Activated CD8-positive, alpha-beta memory T cell treated with anti-CD3 and anti-CD28 coated beads for 36 hours (primary cell): ENCODE data around the gene OAS3. TPM values are rescaled to one million over a fixed set of nuclear protein-coding genes. Genes with fewer than 3 reads are reported as not detected.
"Not testable (repeated sequence)": the region's sequence is repeated elsewhere in the genome, so short reads cannot be mapped to it uniquely, and the experiment has no call there.

Experiments
- CTCF ChIA-PET: fragments of 350-600 bp; sonication (Branson Sonifier 250); formaldehyde crosslinking; loops from one replicate; lab custom pipeline; 2021; ENCODE audit warnings: antibody characterized with exemption; lab: Charles Lee
- POLR2A ChIA-PET: fragments of 350-600 bp; sonication (Branson Sonifier 250); formaldehyde crosslinking; loops from one replicate; lab custom pipeline; 2021; ENCODE audit warnings: antibody characterized with exemption; lab: Charles Lee
- total RNA-seq, 2 experiments: library from RNA; stranded (reverse); gene quantifications; one replicate each; pipeline ENCODE4 v1.2.3, GENCODE V29; 2021

OAS3 gene
- total RNA-seq, 2 experiments from 2014 or later = 9.3 to 10.0 TPM

- POLR2A ChIA-PET = no interaction called here
- CTCF ChIA-PET = no interaction called here
Measured at GRCh38 chr12:112913038-112913688, 25.1 kb upstream of the OAS3 start.

- CTCF ChIA-PET = not testable (repeated sequence)
Measured at GRCh38 chr12:112913888-112914287, 24.4 kb upstream of the OAS3 start.

GRCh38 chr12:112916270-112916669, 22.0 kb upstream of the OAS3 start:
- POLR2A ChIA-PET = no interaction called here
- CTCF ChIA-PET = no interaction called here

More at GRCh38 chr12:112913888-112914287, 24.4 kb upstream of the OAS3 start:
- POLR2A ChIA-PET = not testable (repeated sequence)

GRCh38 chr12:112919121-112919520, 19.2 kb upstream of the OAS3 start:
- ChIA-PET POLR2A (no interaction called here), CTCF (no interaction called here)

- POLR2A ChIA-PET = no interaction called here
- CTCF ChIA-PET = no interaction called here
Measured at GRCh38 chr12:112924986-112925385, 13.3 kb upstream of the OAS3 start.

GRCh38 chr12:112926416-112927033, 11.7 kb upstream of the OAS3 start:
- CTCF ChIA-PET, POLR2A ChIA-PET: not testable (repeated sequence)

GRCh38 chr12:112927475-112927874, 10.8 kb upstream of the OAS3 start:
- POLR2A ChIA-PET = no interaction called here
- CTCF ChIA-PET = no interaction called here

- CTCF ChIA-PET = no interaction called here
- POLR2A ChIA-PET = no interaction called here
Measured at GRCh38 chr12:112927925-112928324, 10.3 kb upstream of the OAS3 start.

GRCh38 chr12:112928978-112929377, 9.3 kb upstream of the OAS3 start:
- ChIA-PET POLR2A (no interaction called here), CTCF (no interaction called here)

GRCh38 chr12:112929715-112930114, 8.6 kb upstream of the OAS3 start:
- POLR2A ChIA-PET = no interaction called here
- CTCF ChIA-PET = no interaction called here

GRCh38 chr12:112930350-112930749, 7.9 kb upstream of the OAS3 start:
- ChIA-PET CTCF (interaction anchor here (0.8 to 1.1 kb wide), 2 partner anchors 9 to 27 kb away, joined by 3 to 4 read pairs; no protein-coding TSS in a partner anchor), POLR2A (no interaction called here)

- ChIA-PET POLR2A (no interaction called here), CTCF (no interaction called here)
Measured at GRCh38 chr12:112932485-112933128, 5.7 kb upstream of the OAS3 start.

GRCh38 chr12:112933129-112933505, 5.2 kb upstream of the OAS3 start:
- POLR2A ChIA-PET = no interaction called here
- CTCF ChIA-PET = no interaction called here

GRCh38 chr12:112936264-112936663, 2.0 kb upstream of the OAS3 start:
- CTCF ChIA-PET = no interaction called here
- POLR2A ChIA-PET = no interaction called here

- POLR2A ChIA-PET = no interaction called here
- CTCF ChIA-PET = interaction anchor here (1.3 kb wide), 1 partner anchor 33 kb away, joined by 3 read pairs; no protein-coding TSS in a partner anchor
Measured at GRCh38 chr12:112936927-112937326, 1.3 kb upstream of the OAS3 start.

- POLR2A ChIA-PET = interaction anchor here (1.3 kb wide), 1 partner anchor 40 kb away, joined by 4 read pairs; the partner anchor contains the start of gene OAS2
- CTCF ChIA-PET = interaction anchor here (1.3 kb wide), 1 partner anchor 8 kb away, joined by 4 read pairs; no protein-coding TSS in a partner anchor
Measured at GRCh38 chr12:112938751-112939150, 477 bp downstream of the OAS3 start.

GRCh38 chr12:112939761-112940381, 1.6 kb downstream of the OAS3 start:
- CTCF ChIA-PET = interaction anchor here (0.6 to 1.3 kb wide), 3 partner anchors 9 to 38 kb away, joined by 3 to 4 read pairs (median 3); partner anchors contain the start of gene OAS2
- POLR2A ChIA-PET = interaction anchor here (0.8 kb wide), 1 partner anchor 38 kb away, joined by 5 read pairs; the partner anchor contains the start of gene OAS2

GRCh38 chr12:112941528-112942335, 3.5 kb downstream of the OAS3 start:
- ChIA-PET POLR2A (interaction anchor here (0.7 kb wide), 1 partner anchor 63 kb away, joined by 4 read pairs; no protein-coding TSS in a partner anchor), CTCF (no interaction called here)

GRCh38 chr12:112942572-112942971, 4.3 kb downstream of the OAS3 start:
- CTCF ChIA-PET = no interaction called here
- POLR2A ChIA-PET = interaction anchor here (0.7 kb wide), 1 partner anchor 63 kb away, joined by 4 read pairs; no protein-coding TSS in a partner anchor
